Left renal cortex interstitium (tissue), 4 donors: ENCODE data around the gene GAS6. TPM values are rescaled to one million over a fixed set of nuclear protein-coding genes. Genes with fewer than 3 reads are reported as not detected.
"Not testable (repeated sequence)": the region's sequence is repeated elsewhere in the genome, so short reads cannot be mapped to it uniquely, and the experiment has no call there.

ENCODE experiments used
- DNase-seq, 4 donors: peaks; one replicate each; pipeline ENCODE4 v3.0.0-alpha.2; 2013; ENCODE audit warnings: low read depth in 4 of 4, low spot score in 2 of 4, missing footprints in 1 of 4
- polyA plus RNA-seq, 4 donors: library from polyadenylated mRNA; unstranded; fragments of 120-200 nt; gene quantifications; one replicate each; pipeline ENCODE4 v1.2.1, GENCODE V29; 2013; ENCODE audit not compliant: insufficient read length in 4 of 4

Gene GAS6
- polyA plus RNA-seq, 4 donors, result 24.6 to 38.4 (median 31.0) TPM

DNA sequence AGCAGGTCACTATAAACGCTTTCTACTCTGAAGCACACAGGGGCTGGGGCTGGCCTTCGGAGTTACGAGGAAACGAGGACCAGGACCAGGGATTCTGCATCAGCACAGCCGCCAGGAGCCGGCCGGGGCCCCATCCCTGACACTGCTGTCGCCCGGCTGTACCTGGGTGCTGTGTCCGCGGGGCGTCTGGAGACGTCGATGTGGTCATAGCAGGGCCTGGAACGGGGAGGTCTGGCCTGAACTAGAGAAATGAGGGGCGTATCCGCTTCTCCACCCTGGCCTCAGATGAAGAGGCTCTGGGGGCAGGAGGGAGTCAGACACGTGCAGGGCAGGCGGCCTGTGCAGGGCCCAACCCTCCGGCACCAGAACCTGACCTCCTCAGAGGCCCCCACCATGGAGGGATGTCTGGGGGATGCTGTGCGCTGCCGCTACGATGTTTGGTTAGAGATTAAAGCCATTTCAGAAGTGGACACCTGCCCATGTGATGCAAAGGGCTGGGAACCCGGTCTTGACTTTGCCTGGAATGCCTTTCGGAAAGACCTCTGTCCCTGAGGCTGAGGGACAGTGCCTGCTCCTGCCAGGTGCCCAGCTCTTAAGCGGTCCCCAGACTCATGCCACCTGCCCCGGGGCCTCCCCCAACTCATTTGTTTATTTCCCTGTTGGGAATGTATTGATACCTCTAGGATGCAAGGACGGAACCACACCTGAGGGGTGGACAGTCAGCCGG is 21.4 kb downstream of the GAS6 start:
- DNase-seq, result no peak

DNA sequence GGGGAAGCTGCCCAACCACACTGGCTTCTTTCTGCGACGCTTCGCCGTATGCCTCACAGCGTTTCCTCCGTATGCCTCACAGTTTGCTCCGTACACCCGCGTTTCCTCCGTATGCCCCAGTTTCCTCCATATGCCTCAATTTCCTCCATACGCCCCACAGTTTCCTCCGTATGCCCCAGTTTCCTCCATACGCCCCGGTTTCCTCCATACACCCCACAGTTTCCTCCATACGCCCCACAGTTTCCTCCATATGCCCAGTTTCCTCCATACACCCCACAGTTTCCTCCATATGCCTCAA is 22.6 kb downstream of the GAS6 start:
- no peak for DNase-seq

DNA sequence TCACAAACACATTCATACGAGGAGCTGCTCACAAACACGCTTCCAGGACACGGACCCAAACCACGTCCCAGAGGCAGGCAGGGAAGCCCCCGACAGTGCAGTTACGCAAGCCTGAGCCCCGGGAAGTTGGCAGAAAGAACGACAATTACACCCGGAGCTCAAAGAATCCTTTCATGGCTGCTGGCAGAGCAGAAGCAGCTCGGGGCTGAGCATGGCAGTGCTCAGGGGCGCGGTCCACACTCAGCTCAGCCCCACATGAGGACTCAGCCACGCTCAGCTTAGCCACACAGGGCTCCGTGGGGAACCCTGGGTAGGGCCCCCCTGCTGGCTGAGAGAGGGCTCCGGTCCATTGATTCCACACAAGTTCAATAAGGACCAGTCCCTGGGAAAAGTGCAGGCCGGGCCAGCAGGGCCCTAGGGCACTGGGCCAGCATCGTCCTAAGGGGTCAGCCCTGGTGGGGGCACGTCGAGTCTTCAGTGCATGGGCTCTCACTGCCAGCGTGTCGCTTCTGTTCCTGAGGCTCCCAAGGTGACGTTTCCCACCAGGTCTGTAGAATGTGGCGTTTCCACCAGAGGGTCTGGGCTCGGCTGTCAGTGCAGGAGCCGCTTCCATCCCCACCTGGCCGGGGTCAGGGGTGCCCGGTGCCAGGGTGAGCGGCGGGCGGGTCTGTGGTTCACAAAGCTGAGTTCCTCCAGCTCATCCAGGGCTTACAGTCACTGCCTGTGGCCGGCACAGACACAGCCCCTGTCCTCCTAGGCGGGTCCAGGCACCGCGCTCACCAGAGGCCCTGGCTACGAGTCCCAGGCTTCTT is 23.1 kb downstream of the GAS6 start:
- no peak for DNase-seq

DNA sequence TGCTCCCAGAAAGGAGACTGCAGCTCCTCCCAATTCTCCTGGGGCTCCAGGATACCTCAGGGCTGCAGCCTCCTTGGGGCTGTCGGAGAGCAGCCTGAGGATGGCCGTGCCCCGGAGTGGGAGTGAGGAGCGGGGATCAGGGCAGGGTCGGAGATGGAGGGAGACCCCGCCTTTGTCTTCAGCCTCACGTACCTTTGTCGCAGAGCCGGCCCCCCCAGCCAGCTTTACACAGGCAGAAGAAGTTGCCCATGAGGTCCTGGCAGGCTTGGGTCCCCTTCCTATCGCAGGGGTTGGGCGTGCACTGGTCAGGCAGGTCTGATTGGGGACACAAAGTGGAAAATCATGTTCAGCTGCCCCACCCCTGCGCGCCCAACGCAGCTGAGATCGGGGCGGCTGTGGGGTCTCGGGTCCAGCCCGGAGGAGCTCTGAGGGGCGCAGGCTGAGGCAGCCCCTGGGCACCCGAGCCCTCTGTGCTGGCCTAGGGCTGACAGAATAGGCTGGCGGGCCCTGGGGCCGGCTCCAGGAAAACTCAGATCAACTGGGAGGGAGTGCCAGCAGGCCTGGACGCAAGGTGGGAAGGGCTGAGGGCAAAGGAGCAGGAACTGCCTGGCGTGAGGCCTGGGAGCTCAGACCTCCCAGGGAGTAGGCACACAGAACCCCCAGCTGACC is 24.2 kb downstream of the GAS6 start:
- DNase-seq, result no peak

DNA sequence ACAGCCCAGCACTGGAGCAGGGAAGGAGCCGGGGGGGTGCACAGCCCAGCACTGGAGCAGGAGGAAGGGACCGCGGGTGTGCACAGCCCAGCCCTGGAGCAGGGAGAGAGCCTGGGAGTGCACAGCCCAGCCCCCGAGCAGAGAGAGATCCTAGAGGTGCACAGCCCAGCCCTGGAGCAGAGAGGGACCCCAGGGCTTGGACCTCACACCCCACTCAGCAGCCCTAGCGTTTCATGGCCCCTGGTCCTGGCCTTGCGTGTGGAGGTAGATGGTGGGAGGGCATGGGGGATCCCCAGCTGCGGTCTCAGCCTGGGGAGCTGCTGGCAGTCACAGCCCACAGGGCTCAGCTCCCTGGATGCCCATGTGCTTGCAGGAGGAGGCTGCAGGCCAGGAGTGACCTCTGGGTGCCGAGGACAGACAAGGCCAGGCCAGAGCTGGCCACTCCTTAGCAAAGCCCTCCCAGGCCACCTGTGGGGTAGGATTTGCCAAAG is 25.1 kb downstream of the GAS6 start:
- no peak for DNase-seq

DNA sequence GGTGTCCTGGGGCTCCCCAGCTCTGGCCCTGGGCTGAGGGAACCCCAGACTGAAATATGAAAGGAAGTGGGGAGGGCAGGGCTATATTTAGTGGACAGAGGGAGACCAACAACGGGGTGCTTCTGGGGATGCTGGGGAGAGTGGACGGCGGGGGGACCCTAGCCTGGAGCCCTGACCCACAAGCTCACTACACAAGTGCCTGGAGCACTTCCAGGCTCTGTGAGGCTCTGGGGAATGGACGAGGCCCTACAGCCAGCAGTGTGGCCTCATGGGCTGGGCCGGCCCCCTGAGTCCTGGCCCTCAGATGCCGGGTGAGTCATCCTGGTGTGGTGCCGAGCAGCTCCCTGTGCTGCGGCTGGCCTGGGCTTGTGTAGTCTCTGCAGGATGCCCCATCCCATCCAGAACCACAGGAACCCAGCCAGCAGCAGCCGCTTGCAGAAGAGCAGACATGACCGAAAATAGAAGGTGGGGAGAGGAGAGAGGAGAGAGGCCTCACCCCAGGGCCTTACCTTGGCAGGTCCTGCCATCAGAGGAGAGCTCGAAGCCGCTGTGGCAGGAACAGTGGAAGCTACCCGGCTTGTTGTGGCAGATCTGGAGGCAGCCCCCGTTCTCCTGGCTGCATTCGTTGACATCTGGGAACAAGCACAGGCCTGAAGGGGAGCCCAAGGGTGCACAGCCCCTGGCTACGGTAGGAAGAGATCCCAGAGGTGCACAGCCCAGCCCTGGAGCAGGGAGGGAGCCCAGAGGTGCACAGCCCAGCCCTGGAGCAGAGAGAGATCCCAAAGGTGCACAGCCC is 26.1 kb downstream of the GAS6 start:
- no peak for DNase-seq

DNA sequence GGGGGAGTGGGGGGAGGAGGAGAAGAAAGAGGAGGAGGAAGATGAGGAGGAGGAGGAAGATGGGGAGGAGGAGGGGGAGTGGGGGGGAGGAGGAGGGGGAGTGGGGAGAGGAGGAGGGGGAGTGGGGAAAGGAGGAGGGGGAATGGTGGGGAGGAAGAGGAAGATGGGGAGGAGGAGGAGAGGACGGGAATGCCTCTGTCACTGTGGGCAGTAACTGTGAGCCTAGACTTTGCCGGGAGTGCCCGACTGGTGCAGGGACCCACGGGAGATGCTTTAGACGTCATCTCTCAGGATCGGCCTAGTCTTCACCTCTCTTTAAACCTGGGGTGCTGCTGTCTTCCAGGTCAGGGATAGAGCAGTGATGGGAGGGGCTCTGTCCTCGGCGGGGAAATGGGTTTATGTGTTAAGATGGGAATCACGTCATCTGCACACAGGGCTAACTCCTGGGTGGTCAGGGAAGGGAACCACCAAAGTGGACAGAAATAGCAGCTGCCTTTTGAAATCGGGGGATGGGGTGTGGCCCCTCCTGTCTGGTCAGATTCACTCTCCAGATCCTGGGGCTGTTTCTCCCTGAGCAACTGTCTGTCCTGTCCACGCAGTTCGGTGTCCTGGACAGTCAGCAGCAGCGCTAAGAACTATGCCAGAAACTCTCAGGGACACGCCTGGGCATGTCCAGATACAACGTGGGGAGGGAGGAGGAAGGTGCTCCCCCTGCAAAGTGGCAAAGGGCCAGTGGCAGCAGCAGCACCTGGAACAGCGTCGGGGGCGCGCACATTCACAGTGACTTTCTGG is 26.9 kb downstream of the GAS6 start:
- no peak for DNase-seq

DNA sequence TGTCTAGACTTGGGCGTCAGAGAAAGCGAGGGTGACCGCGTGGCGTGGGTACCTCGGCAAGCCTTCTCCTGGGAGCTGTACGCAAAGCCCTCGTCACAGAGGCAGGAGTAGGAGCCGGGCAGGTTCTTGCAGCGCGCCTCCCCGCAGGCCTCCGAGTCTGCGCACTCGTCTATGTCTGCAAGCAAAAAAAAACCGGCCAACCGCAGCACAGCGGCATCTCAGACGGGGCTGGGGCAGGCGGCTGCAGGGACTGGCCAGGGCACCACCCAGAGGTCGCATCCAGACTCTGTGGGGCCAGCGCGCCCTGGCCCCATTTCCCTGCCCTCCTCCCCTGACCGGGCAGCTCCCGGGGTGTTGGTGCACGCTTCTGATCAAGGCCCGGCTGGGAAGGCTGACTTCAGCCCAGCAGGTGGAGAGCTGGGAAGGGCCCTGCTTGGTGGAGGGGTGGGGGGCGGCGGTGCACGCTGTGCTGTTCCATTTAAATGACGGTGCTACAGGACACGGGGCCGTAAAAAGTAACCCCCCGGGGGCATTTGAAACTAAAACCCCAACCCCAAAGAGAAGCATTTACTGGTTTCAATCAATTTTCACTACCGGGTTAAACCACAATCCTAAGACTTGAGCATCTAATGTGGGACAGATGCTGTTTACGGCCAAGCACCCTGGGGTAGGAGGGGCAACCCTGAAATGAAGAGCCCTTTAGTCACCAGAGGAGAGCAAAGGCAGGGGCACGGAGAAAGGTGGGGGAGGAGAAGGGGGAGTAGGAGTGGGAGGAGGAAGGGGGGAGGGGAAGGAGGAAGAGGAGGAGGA is 28.2 kb downstream of the GAS6 start:
- DNase-seq, result no peak

DNA sequence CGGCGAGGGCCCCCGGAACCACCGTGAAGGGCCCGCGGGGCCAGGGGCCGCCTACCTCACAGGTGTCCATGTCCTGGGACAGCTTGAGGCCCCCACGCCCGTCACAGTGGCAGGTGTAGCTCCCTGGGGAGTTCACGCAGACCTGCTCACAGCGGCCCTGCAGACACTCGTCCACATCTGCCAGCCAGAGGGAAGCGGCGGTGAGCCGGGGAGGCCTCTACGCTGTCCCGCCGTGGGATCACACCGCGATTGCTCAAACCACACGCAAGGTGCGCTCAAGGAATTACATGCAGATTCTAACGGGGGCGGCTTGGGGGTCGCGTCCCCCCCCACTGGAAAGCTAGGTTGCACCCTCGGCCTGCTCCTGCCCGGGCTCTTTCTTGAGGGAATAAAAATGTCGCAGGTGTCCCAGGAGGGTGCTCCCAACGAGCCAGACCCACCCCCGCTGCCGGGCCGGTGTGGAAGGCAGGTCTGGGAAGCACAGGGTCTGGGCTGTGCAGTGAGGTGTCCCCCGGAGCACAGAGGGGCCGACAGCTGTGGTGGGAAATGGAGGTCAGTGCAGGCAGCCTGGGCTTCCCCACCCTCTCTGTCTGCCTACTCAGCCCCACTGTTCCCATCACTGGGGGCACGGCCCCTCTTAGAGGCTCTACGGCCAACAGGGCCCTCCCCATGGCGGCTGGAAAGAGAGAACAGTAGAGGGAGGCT is 29.2 kb downstream of the GAS6 start:
- DNase-seq, result no peak

DNA sequence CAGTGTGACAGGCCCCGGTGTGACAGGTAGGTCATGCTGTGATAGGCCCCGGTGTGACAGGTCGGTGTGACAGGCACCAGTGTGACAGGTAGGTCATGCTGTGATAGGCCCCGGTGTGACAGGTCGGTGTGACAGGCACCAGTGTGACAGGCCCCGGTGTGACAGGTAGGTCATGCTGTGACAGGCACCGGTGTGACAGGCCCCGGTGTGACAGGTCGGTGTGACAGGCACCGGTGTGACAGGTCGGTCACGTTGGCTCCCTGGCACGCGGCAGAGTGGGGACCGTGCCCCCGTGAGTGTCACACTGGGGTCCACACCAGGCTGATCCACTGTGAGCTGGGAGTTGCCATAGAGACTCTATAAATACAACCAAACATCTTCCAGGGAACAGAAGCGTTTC is 29.9 kb downstream of the GAS6 start:
- DNase-seq, result not testable (repeated sequence)

DNA sequence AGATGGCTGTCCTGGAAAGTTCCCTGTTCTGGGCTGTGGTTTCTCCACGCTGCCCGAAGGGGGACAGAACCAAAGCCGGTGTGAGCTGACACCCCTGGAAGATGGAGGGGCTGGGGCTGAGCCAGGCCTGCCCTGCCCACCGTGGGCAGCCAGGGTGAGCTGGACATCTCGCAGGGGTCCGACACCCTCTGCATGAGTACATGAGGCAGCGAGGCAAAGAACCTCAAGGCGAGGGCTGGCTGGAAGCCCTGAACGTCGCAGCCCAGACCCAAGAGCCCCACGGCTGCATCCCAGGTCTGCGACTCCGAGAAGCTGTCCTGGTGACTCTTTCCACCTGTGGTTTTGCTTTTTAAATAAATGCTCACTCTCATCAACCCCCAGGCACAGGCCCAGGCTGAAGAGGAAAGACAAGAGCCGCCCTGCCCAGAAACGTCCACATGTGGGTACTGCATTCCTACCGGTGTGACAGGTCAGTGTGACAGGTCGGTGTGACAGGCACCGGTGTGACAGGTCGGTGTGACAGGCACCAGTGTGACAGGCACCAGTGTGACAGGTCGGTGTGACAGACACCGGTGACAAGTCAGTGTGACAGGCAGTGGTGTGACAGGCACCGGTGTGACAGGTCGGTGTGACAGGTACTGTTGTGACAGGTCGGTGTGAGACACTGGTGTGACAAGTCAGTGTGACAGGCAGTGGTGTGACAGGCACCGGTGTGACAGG is 30.6 kb downstream of the GAS6 start:
- no peak for DNase-seq

DNA sequence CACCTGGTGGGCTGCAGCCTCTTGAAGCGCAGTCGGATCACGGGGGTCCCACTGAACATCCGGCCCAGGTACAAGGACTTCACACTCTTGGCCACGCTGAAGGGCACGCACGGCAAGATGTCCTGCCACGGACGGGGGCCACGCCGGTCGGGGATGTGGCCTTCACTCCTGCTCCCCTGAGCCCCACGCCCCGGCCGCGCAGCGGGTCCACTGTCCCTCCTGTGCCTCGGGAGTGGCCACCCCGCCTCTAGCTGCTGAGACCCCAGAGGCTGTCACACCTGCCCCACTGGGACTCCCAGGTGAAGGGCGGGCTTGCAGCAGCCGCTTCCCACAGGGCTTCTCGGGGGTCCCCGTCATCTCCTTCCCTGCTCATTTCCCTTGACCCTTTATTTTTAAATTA is 31.2 kb downstream of the GAS6 start:
- DNase-seq, result no peak

DNA sequence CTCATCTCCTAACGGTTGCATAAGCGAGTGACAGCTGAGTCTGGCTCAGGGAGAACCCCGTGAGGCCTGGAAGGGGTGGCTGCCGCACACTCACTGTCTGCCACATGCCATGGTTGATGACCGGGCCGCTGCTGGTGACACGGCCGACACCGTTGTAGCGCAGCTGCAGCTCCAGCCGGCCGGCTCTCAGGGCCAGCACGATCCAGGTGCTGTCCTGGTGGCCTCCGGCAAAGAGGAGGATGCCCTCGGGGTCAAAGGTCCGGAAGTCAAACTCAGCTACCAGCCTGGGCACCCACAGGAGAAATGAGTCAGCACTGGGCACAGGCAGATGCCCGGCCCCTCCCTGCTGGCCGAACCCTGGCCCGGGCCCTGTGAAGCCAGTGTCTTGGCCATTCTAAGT is 31.7 kb downstream of the GAS6 start:
- no peak for DNase-seq

DNA sequence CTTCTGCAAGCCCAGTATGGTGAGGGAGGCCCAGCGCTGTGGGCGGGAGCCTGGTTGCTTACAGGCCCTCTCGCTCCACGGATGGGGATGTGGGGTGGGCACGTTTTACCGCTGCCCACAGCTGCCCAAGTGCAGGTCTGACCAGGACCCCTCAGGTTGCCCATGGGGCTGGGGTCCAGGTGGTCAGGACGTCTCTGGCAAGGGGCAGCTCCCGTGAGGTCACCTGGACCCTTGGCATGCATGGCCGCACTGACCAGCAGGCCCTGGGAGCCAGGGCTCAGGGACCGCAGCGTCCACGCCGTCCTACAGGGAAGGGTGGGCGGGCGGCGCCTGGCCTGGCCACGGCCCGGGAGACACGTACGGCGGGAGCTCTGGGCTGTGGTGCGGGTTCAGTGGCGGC is 32.8 kb downstream of the GAS6 start:
- DNase-seq, result no peak

DNA sequence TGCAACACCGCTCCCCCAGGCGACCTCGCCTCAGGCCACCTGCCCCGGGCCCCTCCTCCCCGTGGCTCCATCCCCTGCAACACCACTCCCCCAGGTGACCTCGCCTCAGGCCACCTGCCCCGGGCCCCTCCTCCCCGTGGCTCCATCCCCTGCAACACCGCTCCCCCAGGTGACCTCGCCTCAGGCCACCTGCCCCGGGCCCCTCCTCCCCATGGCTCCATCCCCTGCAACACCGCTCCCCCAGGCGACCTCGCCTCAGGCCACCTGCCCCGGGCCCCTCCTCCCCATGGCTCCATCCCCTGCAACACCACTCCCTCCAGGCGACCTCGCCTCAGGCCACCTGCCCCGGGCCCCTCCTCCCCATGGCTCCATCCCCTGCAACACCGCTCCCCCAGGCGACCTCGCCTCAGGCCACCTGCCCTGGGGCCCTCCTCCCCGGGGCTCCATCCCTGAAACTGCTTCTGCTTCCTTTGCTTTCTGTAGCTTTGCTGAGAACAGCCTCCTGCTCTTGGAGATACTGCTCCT is 33.4 kb downstream of the GAS6 start:
- DNase-seq, result not testable (repeated sequence)

DNA sequence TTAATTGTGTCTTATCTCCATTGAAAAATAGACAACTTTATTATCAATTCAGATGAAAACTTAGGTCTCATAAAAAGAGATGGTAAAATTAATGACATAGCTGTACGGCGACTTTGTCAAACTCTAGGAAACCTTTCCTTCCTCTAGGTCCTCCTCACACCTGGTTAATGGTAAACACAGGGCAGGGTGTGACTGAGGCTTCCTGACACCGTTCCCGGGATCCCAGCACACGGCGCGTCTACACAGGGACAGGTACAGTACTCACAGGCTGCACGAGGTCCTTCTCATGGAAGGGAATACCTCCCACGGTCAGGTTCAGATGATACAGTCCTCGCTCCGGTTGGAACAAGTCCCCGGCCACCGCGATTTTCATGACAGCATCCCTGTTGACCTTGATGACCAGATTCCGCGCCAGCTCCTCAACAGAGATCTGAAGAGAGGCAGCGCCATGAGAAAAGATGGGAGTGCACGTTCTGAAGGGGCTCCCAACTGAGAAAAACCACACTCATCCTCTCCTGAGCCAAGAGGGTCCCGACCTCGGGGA is 35.5 kb downstream of the GAS6 start:
- no peak for DNase-seq

DNA sequence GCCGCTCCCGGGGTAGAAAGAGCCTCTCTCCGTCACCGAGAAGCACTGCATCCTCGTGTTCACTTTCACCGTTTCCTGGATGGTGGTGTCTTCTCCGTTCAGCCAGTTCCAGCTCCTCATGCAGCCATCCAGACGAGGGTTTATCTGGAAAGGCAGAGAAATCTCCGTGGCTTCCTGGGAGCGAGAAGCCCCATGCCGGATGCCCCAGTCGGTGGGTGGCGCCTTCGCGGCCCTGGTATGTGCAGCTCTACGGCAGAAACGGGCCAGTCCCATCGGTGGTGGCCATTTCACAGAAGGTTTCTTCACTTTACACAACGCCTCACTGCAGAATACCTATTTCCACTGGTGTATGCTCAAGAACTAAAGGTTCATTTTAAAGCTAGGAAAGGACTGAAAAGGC is 36.9 kb downstream of the GAS6 start:
- DNase-seq, result no peak
